DMS114 treated with DMSO at 0.1 percent for 48 hours (cell line): ENCODE results near the gene ABL2.

Experiments used
- DNase-seq: peaks from one replicate; lab custom pipeline; 2025; ENCODE audit not compliant: unreplicated experiment; lab: John Stamatoyannopoulos, UW

Gene ABL2

DNA sequence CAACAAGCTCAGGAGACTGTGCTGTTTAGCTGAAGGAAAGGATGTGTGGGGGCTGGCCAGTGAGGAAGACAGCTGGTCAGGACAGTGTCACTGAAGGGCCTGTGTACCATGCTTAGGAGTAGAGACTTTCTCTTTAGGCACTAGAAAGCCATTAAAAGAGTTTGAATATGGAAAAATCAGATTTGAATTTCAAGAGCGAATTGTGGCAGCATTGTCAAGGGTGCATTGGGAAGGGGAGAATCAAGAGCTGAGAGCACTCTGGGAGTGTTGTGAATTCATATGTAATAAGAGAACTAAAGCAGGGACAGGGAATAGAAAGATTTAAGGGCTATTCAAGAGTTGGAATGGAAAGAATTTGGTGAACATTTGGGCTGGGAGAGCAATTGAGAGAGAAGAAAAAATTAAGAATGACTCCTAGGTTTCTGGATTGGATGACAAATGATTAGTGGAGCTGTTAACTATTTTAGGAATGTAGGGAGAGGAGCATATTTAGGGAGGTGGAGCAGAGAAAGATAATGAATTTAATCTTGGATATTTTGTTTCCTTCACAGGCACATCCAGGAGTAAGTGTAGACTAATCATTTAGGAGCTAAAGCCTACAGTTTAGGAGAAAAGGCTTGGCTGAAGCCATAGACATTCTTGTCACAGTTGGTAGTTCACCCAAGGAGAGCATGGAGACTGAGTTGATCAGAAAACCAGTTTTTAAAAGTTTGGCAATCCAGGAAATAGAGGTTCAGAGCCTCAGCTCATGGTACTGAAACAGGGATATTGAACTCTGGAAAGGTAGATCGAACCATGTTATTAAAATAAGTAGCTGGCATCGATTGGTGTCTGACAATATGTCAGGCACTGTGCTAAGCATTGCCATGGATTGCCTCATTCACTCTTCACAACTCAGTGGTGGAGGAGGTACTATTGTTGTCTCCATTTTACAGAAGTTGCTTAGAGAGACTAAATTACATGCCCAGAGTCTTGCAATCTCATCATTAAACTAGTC lies 170.7 kb downstream of the ABL2 start:
- no peak for DNase-seq

GRCh38 chr1:179055937-179056336 lies 173.5 kb downstream of the ABL2 start:
- no peak for DNase-seq

DNA sequence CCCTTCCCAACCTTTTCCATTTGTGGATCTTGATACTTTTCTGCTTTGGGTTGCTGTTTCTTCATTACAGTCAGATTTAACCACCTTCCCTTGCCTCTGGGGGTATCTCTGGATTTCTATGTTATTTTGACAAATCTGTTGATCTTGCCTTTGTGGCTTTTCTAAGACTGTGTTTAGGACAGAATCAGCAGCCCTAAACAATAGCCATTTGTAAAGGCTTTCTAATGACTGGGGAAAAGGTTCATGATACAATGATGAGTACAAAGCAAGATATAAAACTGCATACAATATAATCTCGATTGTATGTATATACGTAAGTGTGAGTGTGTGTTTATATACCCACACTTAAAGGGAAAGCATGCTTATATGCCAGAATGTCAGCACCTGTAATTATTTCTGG lies 176.0 kb downstream of the ABL2 start:
- DNase-seq, result no peak

DNA sequence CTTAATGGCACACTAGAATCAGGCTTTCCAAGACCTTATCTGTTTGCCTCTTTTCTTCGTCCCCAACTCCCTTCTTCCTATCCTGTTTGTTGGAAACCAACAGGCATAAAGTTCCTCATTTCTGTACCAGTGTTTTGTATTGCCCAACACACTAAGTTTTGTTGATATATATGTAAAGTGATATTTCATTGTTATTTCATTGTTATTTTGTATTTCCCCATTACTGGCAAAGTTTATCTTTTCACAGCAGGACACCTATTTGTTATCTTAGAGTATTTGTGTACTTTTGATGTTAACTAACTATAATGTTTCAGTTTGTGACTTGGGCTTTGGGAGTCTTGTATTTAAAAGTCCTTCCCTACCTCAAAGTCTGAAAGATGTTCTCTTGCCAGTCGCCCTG lies 176.7 kb downstream of the ABL2 start:
- DNase-seq, result no peak
